Left lobe of liver (tissue), 2 donors: ENCODE data around the gene TMEM183A. TPM values are rescaled to one million over a fixed set of nuclear protein-coding genes. Genes with fewer than 3 reads are reported as not detected.
"Not testable (repeated sequence)": the region's sequence is repeated elsewhere in the genome, so short reads cannot be mapped to it uniquely, and the experiment has no call there.

ENCODE experiments used
- ATAC-seq: fragments of 200-7000 bp; cut with Tn5 transposase; one replicate; pipeline ENCODE4 v1.9.1; 2020; ENCODE audit warnings: mild to moderate bottlenecking, moderate library complexity
- DNase-seq: peaks from one replicate; pipeline ENCODE4 v3.0.0-alpha.2; 2020; ENCODE audit warnings: low spot score
- total RNA-seq: library from RNA; stranded (reverse); gene quantifications from one replicate; pipeline ENCODE4 v1.2.1, GENCODE V29; 2021
- donor health status: DM: no; HTN: no; CAD: no; lungs with moderate emphysema.
- donor health status: DM: no; HTN: yes; CAD: no.

Gene TMEM183A
- total RNA-seq, 1 donor from 2014 or later = 30.1 TPM

- not testable (repeated sequence) for ATAC-seq, DNase-seq
Measured at GRCh38 chr1:202986120-202986519, 21.1 kb upstream of the TMEM183A start.

- no peak for ATAC-seq
Measured at GRCh38 chr1:202987255-202987654, 19.9 kb upstream of the TMEM183A start.

GRCh38 chr1:202987922-202988583, 19.1 kb upstream of the TMEM183A start:
- DNase-seq = no peak
- no peak for ATAC-seq

More at GRCh38 chr1:202987255-202987654, 19.9 kb upstream of the TMEM183A start:
- DNase-seq = no peak

- no peak for ATAC-seq
- DNase-seq = no peak
Measured at GRCh38 chr1:202989879-202990278, 17.3 kb upstream of the TMEM183A start.

GRCh38 chr1:202991112-202991511, 16.1 kb upstream of the TMEM183A start:
- no peak for ATAC-seq
- no peak for DNase-seq

GRCh38 chr1:202994756-202995155, 12.4 kb upstream of the TMEM183A start:
- DNase-seq (no peak), ATAC-seq (no peak)

GRCh38 chr1:202998836-202999750, 8.1 kb upstream of the TMEM183A start:
- no peak for DNase-seq

GRCh38 chr1:203000217-203000944, 6.8 kb upstream of the TMEM183A start:
- DNase-seq (no peak), ATAC-seq (no peak)

More at GRCh38 chr1:202998836-202999750, 8.1 kb upstream of the TMEM183A start:
- ATAC-seq = peak; percentile 87

GRCh38 chr1:203001986-203002385, 5.2 kb upstream of the TMEM183A start:
- DNase-seq = no peak
- ATAC-seq = no peak

GRCh38 chr1:203002951-203003350, 4.2 kb upstream of the TMEM183A start:
- DNase-seq (no peak), ATAC-seq (no peak)

GRCh38 chr1:203005395-203006142, 1.6 kb upstream of the TMEM183A start:
- DNase-seq, ATAC-seq: not testable (repeated sequence)

GRCh38 chr1:203009185-203009584, 2.0 kb downstream of the TMEM183A start:
- no peak for DNase-seq
- ATAC-seq = no peak

GRCh38 chr1:203011582-203011981, 4.4 kb downstream of the TMEM183A start:
- DNase-seq = no peak
- ATAC-seq = no peak

- no peak for ATAC-seq
- no peak for DNase-seq
Measured at GRCh38 chr1:203017061-203017460, 9.9 kb downstream of the TMEM183A start.

GRCh38 chr1:203017692-203018091, 10.5 kb downstream of the TMEM183A start:
- no peak for DNase-seq
- no peak for ATAC-seq

- not testable (repeated sequence) for DNase-seq
- peak; percentile 61 for ATAC-seq
Measured at GRCh38 chr1:203022855-203023254, 15.7 kb downstream of the TMEM183A start.

GRCh38 chr1:203025686-203026030, 18.5 kb downstream of the TMEM183A start:
- ATAC-seq = no peak
- no peak for DNase-seq

- DNase-seq (peak; percentile 85), ATAC-seq (peak; percentile 96)
Measured at GRCh38 chr1:203026031-203026665, 19.0 kb downstream of the TMEM183A start, which contains the start of gene PPFIA4. Gene PPFIA4, plus strand, starts transcription at chr1:203026491. Its CDS starts 12,518 bp downstream, at chr1:203039009.

- ATAC-seq (peak; percentile 3), DNase-seq (peak; percentile 51)
Measured at GRCh38 chr1:203026666-203027663, 19.8 kb downstream of the TMEM183A start.
